Endothelial cell of umbilical vein (primary cell): Measurements from ENCODE around the gene SLTM.

Experiments used
- EZH2 ChIP-seq: IDR thresholded peaks from 2 replicates; pipeline ENCODE4 v1.6.1; 2012; ENCODE audit warnings: borderline replicate concordance, low read depth, mild to moderate bottlenecking, moderate library complexity, low read length, inconsistent platforms; ENCODE audit not compliant: severe bottlenecking
- POLR2A ChIP-seq: IDR thresholded peaks from 2 replicates; pipeline ENCODE4 v1.6.1; 2012; ENCODE audit warnings: low read depth, mild to moderate bottlenecking, control low read depth, low read length
- POLR2AphosphoS5 ChIP-seq: IDR thresholded peaks from 2 replicates; pipeline ENCODE4 v1.6.1; 2012; ENCODE audit warnings: low read depth, mild to moderate bottlenecking, control low read depth, low read length, moderate library complexity; ENCODE audit not compliant: insufficient read depth

GRCh38 chr15:58864602-58865424 lies 68.7 kb downstream of the SLTM start:
- no peak for TF ChIP-seq EZH2
- no peak for TF ChIP-seq POLR2A
- TF ChIP-seq POLR2AphosphoS5 = no peak
